SW480 (cell line): ENCODE results near the gene ATP1A2.
A peak's percentile ranks its signal among the peaks of the same experiment; 100 is the strongest.
"Not testable (repeated sequence)": the region's sequence is repeated elsewhere in the genome, so short reads cannot be mapped to it uniquely, and the experiment has no call there.

Experiments
- DNase-seq: peaks from one replicate; pipeline ENCODE4 v3.0.0-alpha.2; 2016; ENCODE audit warnings: low spot score

The ATP1A2 gene

GRCh38 chr1:160101037-160101716 lies 14.4 kb upstream of the ATP1A2 start:
- peak; percentile 82 for DNase-seq

- DNase-seq = no peak
These were observed 13.6 kb upstream of the ATP1A2 start for GRCh38 chr1:160101717-160102522.

GRCh38 chr1:160103658-160104408 lies 11.7 kb upstream of the ATP1A2 start:
- DNase-seq = no peak

- DNase-seq = no peak
These were observed 11.1 kb upstream of the ATP1A2 start for GRCh38 chr1:160104486-160104885.

GRCh38 chr1:160105155-160105554 lies 10.4 kb upstream of the ATP1A2 start:
- DNase-seq = no peak

- DNase-seq = no peak
These were observed 8.0 kb upstream of the ATP1A2 start for GRCh38 chr1:160107512-160107911.

- DNase-seq = no peak
These were observed 6.5 kb upstream of the ATP1A2 start for GRCh38 chr1:160108888-160109662.

GRCh38 chr1:160109686-160110085 lies 5.9 kb upstream of the ATP1A2 start:
- no peak for DNase-seq

- not testable (repeated sequence) for DNase-seq
These were observed 4.1 kb upstream of the ATP1A2 start for GRCh38 chr1:160111462-160111861.

GRCh38 chr1:160112357-160112756 lies 3.2 kb upstream of the ATP1A2 start:
- DNase-seq = no peak

- no peak for DNase-seq
These were observed 2.2 kb upstream of the ATP1A2 start for GRCh38 chr1:160113407-160113806.

- no peak for DNase-seq
These were observed 1.5 kb upstream of the ATP1A2 start for GRCh38 chr1:160114085-160114484.

- DNase-seq = no peak
These were observed 956 bp downstream of the ATP1A2 start for GRCh38 chr1:160116283-160117147.

GRCh38 chr1:160117300-160117699 lies 1.7 kb downstream of the ATP1A2 start:
- DNase-seq = no peak

GRCh38 chr1:160117709-160118183 lies 2.2 kb downstream of the ATP1A2 start:
- DNase-seq = no peak

- DNase-seq = no peak
These were observed 3.4 kb downstream of the ATP1A2 start for GRCh38 chr1:160118928-160119327.

GRCh38 chr1:160120797-160121196 lies 5.2 kb downstream of the ATP1A2 start:
- no peak for DNase-seq

- no peak for DNase-seq
These were observed 5.8 kb downstream of the ATP1A2 start for GRCh38 chr1:160121388-160121787.

- DNase-seq = no peak
These were observed 7.5 kb downstream of the ATP1A2 start for GRCh38 chr1:160122978-160123495.

GRCh38 chr1:160123726-160124125 lies 8.2 kb downstream of the ATP1A2 start:
- no peak for DNase-seq
